Thymus (tissue), 11 donors: Measurements from ENCODE around the gene HHIP. TPM values are rescaled to one million over a fixed set of nuclear protein-coding genes. Genes with fewer than 3 reads are reported as not detected.
A peak's percentile ranks its signal among the peaks of the same experiment; 100 is the strongest.

Experiments
- DNase-seq, 9 donors: peaks; one replicate each; pipeline ENCODE4 v3.0.0-alpha.2; 2013; ENCODE audit warnings: low spot score in 9 of 9, low read depth in 6 of 9, missing footprints in 1 of 9
- H3K27ac ChIP-seq, 2 donors: one replicate each; pipeline ENCODE4 v1.5.1; 2013; ENCODE audit warnings: control low read depth in 1 of 2, low read depth in 1 of 2, low read length in 1 of 2, mild to moderate bottlenecking in 1 of 2, moderate library complexity in 1 of 2
- H3K27me3 ChIP-seq, 2 donors: one replicate each; pipeline ENCODE4 v1.5.1; 2013; ENCODE audit warnings: low read length in 1 of 2; ENCODE audit not compliant: control insufficient read depth in 2 of 2, insufficient read depth in 1 of 2
- H3K36me3 ChIP-seq, 2 donors: one replicate each; pipeline ENCODE4 v1.5.1; 2013; ENCODE audit warnings: low read length in 1 of 2, mild to moderate bottlenecking in 1 of 2, moderate library complexity in 1 of 2; ENCODE audit not compliant: control insufficient read depth in 2 of 2, insufficient read depth in 2 of 2
- H3K4me1 ChIP-seq, 2 donors: one replicate each; pipeline ENCODE4 v1.5.1; 2013; ENCODE audit warnings: low read length in 2 of 2; ENCODE audit not compliant: control insufficient read depth in 2 of 2, insufficient read depth in 2 of 2
- H3K4me3 ChIP-seq, 2 donors: one replicate each; pipeline ENCODE4 v1.5.1; 2013; ENCODE audit warnings: low read length in 2 of 2, control low read depth in 1 of 2, mild to moderate bottlenecking in 1 of 2
- H3K9me3 ChIP-seq, 2 donors: one replicate each; pipeline ENCODE4 v1.5.1; 2013; ENCODE audit warnings: low read length in 1 of 2, mild to moderate bottlenecking in 1 of 2; ENCODE audit not compliant: control insufficient read depth in 2 of 2, insufficient read depth in 1 of 2
- WGBS: extraction: QIAGEN DNeasy Blood & Tissue Kit; methylation state at CpG from one replicate; pipeline ENCODE4 v1.1.7; 2013; 5-methylcytosine and 5-hydroxymethylcytosine counted together
- polyA plus RNA-seq: library from polyadenylated mRNA; stranded (reverse); fragments of 200-250 nt; gene quantifications from one replicate; pipeline ENCODE4 v1.2.3, GENCODE V29; 2013
- total RNA-seq: library from RNA; stranded (reverse); fragments of 120-200 nt; gene quantifications from one replicate; pipeline ENCODE4 v1.2.4, GENCODE V29; 2013
- donor health status: healthy.

HHIP gene
- total and polyA plus RNA-seq, 2 donors = 2.9 to 6.9 TPM

DNA sequence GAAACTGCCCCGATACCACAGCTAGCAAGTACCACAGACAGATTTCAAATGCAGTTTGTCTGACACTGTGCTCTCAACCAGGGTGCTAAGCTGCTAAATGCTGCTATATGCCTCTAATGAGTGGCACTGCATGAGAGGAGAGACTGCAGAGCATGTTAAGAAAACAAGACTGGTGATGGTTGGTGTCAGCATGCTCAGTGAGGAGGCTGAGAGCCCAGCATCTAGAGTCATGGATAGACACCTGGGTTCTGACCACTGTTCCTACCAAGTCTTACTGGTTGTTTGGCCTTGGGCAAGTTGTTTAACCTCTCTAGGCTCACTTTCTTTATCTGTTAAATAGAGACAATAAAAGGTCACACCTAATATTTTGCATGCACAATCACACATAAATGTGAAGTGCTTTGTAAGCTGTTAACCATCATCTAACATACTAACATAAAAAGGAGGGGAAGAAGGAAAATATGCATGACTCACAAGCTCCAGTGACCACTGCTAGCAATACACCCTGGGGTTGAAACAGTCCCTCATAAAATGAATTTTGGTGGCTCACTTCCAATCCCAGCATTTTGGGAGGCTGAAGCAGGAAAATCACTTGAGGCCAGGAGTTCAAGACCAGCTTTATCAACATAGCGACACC lies 20.7 kb downstream of the HHIP start:
- peaks cover 0 to 12% of the 10 kb centered on the region in 2 donors for H3K36me3 ChIP-seq
- DNase-seq = no peak
- 95% methylated on average over 2 of the region's 2 CpGs for WGBS
- no peak overlapping the region for H3K4me3 ChIP-seq
- no peaks in the 10 kb centered on the region for H3K27me3 ChIP-seq
- peaks cover 14 to 27% of the 10 kb centered on the region in 2 donors for H3K4me1 ChIP-seq
- peak overlapping the region in 1 of 2 donors; percentile 19 for H3K27ac ChIP-seq
- H3K9me3 ChIP-seq = no peaks in the 10 kb centered on the region

- WGBS = 95% methylated on average over 2 of the region's 2 CpGs
- H3K36me3 ChIP-seq = peaks cover 0 to 12% of the 10 kb centered on the region in 2 donors
- H3K27me3 ChIP-seq = no peaks in the 10 kb centered on the region
- DNase-seq = no peak
- no peak overlapping the region for H3K4me3 ChIP-seq
- H3K4me1 ChIP-seq = peaks cover 10 to 24% of the 10 kb centered on the region in 2 donors
- H3K9me3 ChIP-seq = no peaks in the 10 kb centered on the region
- no peak overlapping the region for H3K27ac ChIP-seq
Measured at GRCh38 chr4:144667500-144667899, 21.5 kb downstream of the HHIP start.

DNA sequence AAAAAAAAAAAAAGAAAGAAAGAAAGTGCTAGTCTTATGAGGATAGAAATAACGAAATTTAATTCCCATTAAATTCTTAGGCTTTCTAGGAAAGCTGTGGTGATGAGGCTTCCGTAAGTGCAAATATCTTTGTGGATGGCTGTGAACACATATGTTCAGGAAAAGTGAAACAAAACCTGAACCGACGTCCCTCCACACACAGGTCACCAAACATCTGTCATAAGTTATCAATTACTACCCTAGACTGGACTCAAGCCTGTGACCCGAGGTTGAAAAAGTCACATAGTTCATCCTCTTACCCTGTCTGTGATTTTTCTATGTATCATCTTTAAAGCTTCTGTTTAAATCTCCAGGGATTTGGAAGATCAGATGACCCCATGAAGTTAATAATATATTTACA lies 24.8 kb downstream of the HHIP start:
- Histone ChIP-seq H3K36me3 (peaks cover 0 to 15% of the 10 kb centered on the region in 2 donors), H3K4me1 (peaks cover 0 to 4% of the 10 kb centered on the region in 2 donors), H3K4me3 (no peak overlapping the region), H3K27ac (no peak overlapping the region), H3K27me3 (no peaks in the 10 kb centered on the region), H3K9me3 (no peaks in the 10 kb centered on the region)
- 96% methylated on average over 5 of the region's 5 CpGs for WGBS
- no peak for DNase-seq

DNA sequence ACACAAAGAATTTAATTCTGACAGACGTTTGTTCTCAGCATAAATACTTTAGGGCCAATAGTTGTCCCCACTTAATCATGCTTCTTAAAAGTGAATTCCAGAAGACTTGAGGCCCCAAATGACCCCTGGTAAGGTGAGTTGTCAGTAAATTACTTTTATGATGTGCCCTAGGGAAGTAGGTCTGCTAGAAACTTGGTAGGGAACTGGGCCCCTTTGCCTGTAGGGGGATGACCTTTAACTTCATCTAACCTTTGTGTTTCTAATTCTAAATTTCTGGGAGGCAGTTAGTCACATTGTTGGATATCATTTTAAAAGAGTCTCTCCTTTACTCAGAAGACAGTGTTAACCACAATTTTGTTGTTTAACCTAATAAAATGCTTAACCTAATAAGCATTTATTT lies 28.8 kb downstream of the HHIP start:
- no peak for DNase-seq
- Histone ChIP-seq H3K4me1 (no peaks in the 10 kb centered on the region), H3K36me3 (peaks cover 0 to 7% of the 10 kb centered on the region in 2 donors), H3K9me3 (no peaks in the 10 kb centered on the region), H3K27ac (no peak overlapping the region), H3K27me3 (no peaks in the 10 kb centered on the region), H3K4me3 (no peak overlapping the region)
- 86% methylated on average over 1 of the region's 1 CpG for WGBS

DNA sequence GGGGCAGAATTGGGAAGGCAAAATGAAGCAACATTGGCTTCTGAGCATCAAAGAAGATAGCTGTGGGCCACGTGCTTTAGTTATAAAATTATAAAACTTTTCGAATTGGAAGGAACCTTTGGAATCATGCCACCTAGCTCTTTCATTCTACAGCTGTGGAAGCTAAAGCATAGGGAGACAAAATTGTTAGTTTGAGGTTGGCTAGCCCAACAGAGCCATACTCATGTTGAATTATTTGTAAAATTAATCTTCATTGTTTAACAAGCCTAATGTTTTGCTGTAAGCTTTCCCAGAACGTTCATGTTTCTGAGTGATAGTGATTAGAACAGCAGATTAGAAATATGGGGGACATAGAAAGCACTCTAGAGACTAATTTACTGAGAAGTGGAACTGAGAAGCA lies 35.9 kb downstream of the HHIP start:
- no peak overlapping the region for H3K27ac ChIP-seq
- peaks cover 0 to 4% of the 10 kb centered on the region in 2 donors for H3K36me3 ChIP-seq
- H3K27me3 ChIP-seq = no peaks in the 10 kb centered on the region
- H3K4me1 ChIP-seq = peaks cover 0 to 3% of the 10 kb centered on the region in 2 donors
- 70% methylated on average over 3 of the region's 3 CpGs for WGBS
- no peak overlapping the region for H3K4me3 ChIP-seq
- H3K9me3 ChIP-seq = no peaks in the 10 kb centered on the region
- DNase-seq = no peak

GRCh38 chr4:144683516-144683915 lies 37.6 kb downstream of the HHIP start:
- Histone ChIP-seq H3K36me3 (no peaks in the 10 kb centered on the region), H3K4me1 (peaks cover 0 to 3% of the 10 kb centered on the region in 2 donors), H3K9me3 (no peaks in the 10 kb centered on the region), H3K27ac (no peak overlapping the region), H3K4me3 (no peak overlapping the region), H3K27me3 (no peaks in the 10 kb centered on the region)
- no peak for DNase-seq
- WGBS = 98% methylated on average over 8 of the region's 8 CpGs

DNA sequence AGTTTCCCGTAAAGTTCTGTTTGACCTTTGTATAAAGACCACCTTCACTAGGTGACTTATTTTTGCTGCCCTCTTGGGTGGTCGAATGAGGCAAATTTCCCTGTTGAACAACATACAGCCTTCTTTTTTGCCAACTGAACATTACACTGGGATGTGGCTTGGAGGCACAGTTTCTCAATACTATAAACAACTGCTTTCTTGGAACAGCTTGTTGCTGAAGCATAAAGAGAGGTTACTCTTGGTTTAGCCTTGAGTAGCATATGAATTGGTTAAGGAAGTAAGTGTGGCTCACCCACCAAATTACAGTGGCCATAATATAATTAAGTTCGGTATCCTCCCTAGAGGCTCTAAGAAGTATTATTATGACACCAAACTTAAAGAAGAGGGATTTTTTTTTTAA lies 40.0 kb downstream of the HHIP start:
- Histone ChIP-seq H3K4me1 (peaks cover 0 to 3% of the 10 kb centered on the region in 2 donors), H3K27ac (no peak overlapping the region), H3K4me3 (no peak overlapping the region), H3K27me3 (no peaks in the 10 kb centered on the region), H3K36me3 (no peaks in the 10 kb centered on the region), H3K9me3 (no peaks in the 10 kb centered on the region)
- 98% methylated on average over 3 of the region's 3 CpGs for WGBS
- no peak for DNase-seq

- H3K27ac ChIP-seq = no peak overlapping the region
- DNase-seq = no peak
- H3K4me3 ChIP-seq = no peak overlapping the region
- 97% methylated on average over 2 of the region's 2 CpGs for WGBS
- no peaks in the 10 kb centered on the region for H3K9me3 ChIP-seq
- H3K27me3 ChIP-seq = no peaks in the 10 kb centered on the region
- H3K4me1 ChIP-seq = no peaks in the 10 kb centered on the region
- H3K36me3 ChIP-seq = no peaks in the 10 kb centered on the region
Measured at GRCh38 chr4:144686921-144687320, 41.0 kb downstream of the HHIP start.

- WGBS = 97% methylated on average over 1 of the region's 1 CpG
Measured at GRCh38 chr4:144687466-144687865, 41.5 kb downstream of the HHIP start.

More at GRCh38 chr4:144687466-144687865, 41.5 kb downstream of the HHIP start:
- H3K36me3 ChIP-seq = no peaks in the 10 kb centered on the region
- H3K27me3 ChIP-seq = no peaks in the 10 kb centered on the region
- no peak for DNase-seq
- H3K27ac ChIP-seq = no peak overlapping the region
- no peak overlapping the region for H3K4me3 ChIP-seq
- no peaks in the 10 kb centered on the region for H3K4me1 ChIP-seq
- no peaks in the 10 kb centered on the region for H3K9me3 ChIP-seq
